ENCODE measurements around the gene HSPA1L. TPM values are rescaled to one million over a fixed set of nuclear protein-coding genes. Genes with fewer than 3 reads are reported as not detected.
"Not testable (repeated sequence)": the region's sequence is repeated elsewhere in the genome, so short reads cannot be mapped to it uniquely, and the experiment has no call there.

Gene HSPA1L
- total and polyA plus RNA-seq, 2 donors (not counting 1 experiment from before 2014, with no cell fraction given) = 0.74 to 3.1 TPM

- no peaks in the 10 kb centered on the region for H3K9me3 ChIP-seq (ENCODE audit: control insufficient read depth, insufficient read depth, low read depth, low read length)
- H3K9ac ChIP-seq (ENCODE audit: insufficient read depth, low read length) = peak within 1 kb of the TSS; percentile 85
- H4K20me1 ChIP-seq (ENCODE audit: control insufficient read depth, extremely low read depth, insufficient read depth, low read length) = no peaks in the 10 kb centered on the region
- H2AFZ ChIP-seq (ENCODE audit: low read length) = peak within 1 kb of the TSS; percentile 73
- TF ChIP-seq CTCF (conservative IDR thresholded peaks at IDR 0.05 in 1 of 2, IDR thresholded peaks at IDR 0.05 in 1 of 2; ENCODE audit: low read depth in 1 of 2, low read length in 2 of 2) (peak in 1 of 2 donors; percentile 1), EZH2 (IDR thresholded peaks at IDR 0.05; ENCODE audit: low read length, missing control alignments) (no peak)
- peaks cover 8% of the 10 kb centered on the region for H3K79me2 ChIP-seq (ENCODE audit: control insufficient read depth, insufficient read depth, low read length)
- H3K27ac ChIP-seq (ENCODE audit: insufficient read depth, low read length) = peak within 1 kb of the TSS; percentile 90
- DNase-seq (ENCODE audit: low read depth in 2 of 2) = peak; percentile 94 to 96
- no peaks in the 10 kb centered on the region for H3K4me1 ChIP-seq (ENCODE audit: control insufficient read depth, extremely low read depth, insufficient read depth, low read length)
- no peaks in the 10 kb centered on the region for H3K36me3 ChIP-seq (ENCODE audit: control insufficient read depth, insufficient read depth, low read length)
- H3K4me3 ChIP-seq (replicated peaks in 1 of 4; ENCODE audit: control extremely low read depth in 1 of 4, insufficient read depth in 1 of 4, low read depth in 3 of 4, low read length in 4 of 4) = peak within 1 kb of the TSS; percentile 73 to 84 (median 78)
- peak within 1 kb of the TSS; percentile 94 for H3K4me2 ChIP-seq (ENCODE audit: extremely low read depth, insufficient read depth, low read length)
- no peaks in the 10 kb centered on the region for H3K27me3 ChIP-seq (ENCODE audit: control insufficient read depth, insufficient read depth, low read length)
Measured at GRCh38 chr6:31806470-31807272, 8.4 kb downstream of the HSPA1L start, which contains the start of gene LSM2. LSM2 (minus strand) TSS chr6:31806966; CDS start chr6:31806757, 209 bp downstream.

DNA sequence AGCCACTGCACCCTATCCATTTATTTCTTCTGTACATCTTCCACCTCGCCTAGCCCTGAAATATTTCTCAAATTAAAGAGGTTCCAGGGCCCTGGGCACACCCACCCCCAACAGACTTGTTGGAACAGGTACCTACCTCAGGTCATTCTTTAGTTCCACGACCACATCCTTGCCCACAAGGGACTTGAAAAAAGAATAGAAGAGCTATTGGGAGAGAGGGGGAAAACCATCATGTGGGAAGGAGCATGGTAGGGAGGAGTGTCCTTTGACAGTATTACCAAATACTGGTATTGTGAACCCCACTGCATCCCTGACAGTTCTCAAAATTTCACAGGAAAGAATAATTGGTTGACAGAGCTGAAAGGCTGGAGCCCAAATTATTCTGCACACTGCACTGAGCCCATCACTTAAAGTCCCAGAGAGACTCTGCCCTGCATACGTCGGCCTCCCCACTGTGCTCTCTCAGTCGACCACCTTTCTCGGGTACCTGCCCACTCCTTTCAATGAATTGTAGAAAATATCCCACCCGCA is 9.1 kb downstream of the HSPA1L start:
- H3K4me1 ChIP-seq (ENCODE audit: control insufficient read depth, extremely low read depth, insufficient read depth, low read length) = no peaks in the 10 kb centered on the region
- H3K4me3 ChIP-seq (replicated peaks in 1 of 4; ENCODE audit: control extremely low read depth in 1 of 4, insufficient read depth in 1 of 4, low read depth in 3 of 4, low read length in 4 of 4) = peak overlapping the region; percentile 73 to 84 (median 78)
- H3K9me3 ChIP-seq (ENCODE audit: control insufficient read depth, insufficient read depth, low read depth, low read length) = no peaks in the 10 kb centered on the region
- no peaks in the 10 kb centered on the region for H3K27me3 ChIP-seq (ENCODE audit: control insufficient read depth, insufficient read depth, low read length)
- no peaks in the 10 kb centered on the region for H4K20me1 ChIP-seq (ENCODE audit: control insufficient read depth, extremely low read depth, insufficient read depth, low read length)
- H3K27ac ChIP-seq (ENCODE audit: insufficient read depth, low read length) = peak overlapping the region; percentile 90
- TF ChIP-seq EZH2 (IDR thresholded peaks at IDR 0.05; ENCODE audit: low read length, missing control alignments) (no peak), CTCF (conservative IDR thresholded peaks at IDR 0.05 in 1 of 2, IDR thresholded peaks at IDR 0.05 in 1 of 2; ENCODE audit: low read depth in 1 of 2, low read length in 2 of 2) (no peak)
- no peaks in the 10 kb centered on the region for H3K36me3 ChIP-seq (ENCODE audit: control insufficient read depth, insufficient read depth, low read length)
- H3K9ac ChIP-seq (ENCODE audit: insufficient read depth, low read length) = peak overlapping the region; percentile 85
- peak overlapping the region; percentile 73 for H2AFZ ChIP-seq (ENCODE audit: low read length)
- H3K4me2 ChIP-seq (ENCODE audit: extremely low read depth, insufficient read depth, low read length) = peak overlapping the region; percentile 94
- no peak for DNase-seq (ENCODE audit: low read depth in 2 of 2)
- H3K79me2 ChIP-seq (ENCODE audit: control insufficient read depth, insufficient read depth, low read length) = peaks cover 8% of the 10 kb centered on the region

DNA sequence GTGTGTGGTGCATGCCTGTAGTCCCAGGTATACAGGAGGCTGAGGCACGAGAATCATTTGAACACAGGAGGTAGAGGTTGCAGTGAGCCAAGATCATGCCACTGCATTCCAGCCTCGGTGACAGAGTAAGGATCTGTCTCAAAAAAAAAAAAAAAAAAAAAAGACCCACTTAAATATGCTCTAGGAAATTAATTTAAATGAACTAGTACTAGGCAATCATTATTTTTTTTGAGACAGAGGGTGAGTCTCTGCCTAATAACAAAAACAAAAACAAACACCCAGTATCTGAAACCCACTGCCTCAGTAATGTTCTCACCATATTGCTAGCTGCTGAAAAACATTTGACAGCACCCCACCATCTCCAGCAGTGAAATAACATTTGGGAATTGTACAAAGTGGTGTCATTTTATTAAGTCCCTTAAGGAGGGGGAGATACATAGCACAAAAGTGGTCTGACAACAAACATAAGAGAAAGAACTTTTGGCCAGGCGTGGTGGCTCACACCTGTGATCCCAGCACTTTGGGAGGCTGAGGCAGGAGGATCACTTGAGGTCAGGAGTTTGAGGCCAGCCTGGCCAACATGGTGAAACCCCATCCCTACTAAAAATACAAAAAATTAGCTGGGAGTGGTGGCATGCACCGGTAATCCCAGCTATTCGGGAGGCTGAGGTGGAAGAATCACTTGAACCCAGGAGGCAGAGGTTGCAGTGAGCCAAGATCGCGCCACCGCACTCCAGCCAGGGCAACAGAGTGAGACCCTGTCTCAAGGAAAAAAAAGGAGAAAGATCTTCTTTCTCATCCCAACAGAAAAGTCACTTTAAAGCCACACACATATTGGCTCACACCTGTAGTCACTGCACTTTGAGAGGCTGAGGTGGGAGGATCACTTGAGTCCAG is 13.8 kb downstream of the HSPA1L start:
- not testable (repeated sequence) for DNase-seq (ENCODE audit: low read depth in 2 of 2); H3K36me3 ChIP-seq (ENCODE audit: control insufficient read depth, insufficient read depth, low read length); H2AFZ ChIP-seq (ENCODE audit: low read length); H3K4me3 ChIP-seq (replicated peaks in 1 of 4; ENCODE audit: control extremely low read depth in 1 of 4, insufficient read depth in 1 of 4, low read depth in 3 of 4, low read length in 4 of 4); H3K4me1 ChIP-seq (ENCODE audit: control insufficient read depth, extremely low read depth, insufficient read depth, low read length); H3K79me2 ChIP-seq (ENCODE audit: control insufficient read depth, insufficient read depth, low read length); H3K27ac ChIP-seq (ENCODE audit: insufficient read depth, low read length); H3K9me3 ChIP-seq (ENCODE audit: control insufficient read depth, insufficient read depth, low read depth, low read length); H3K9ac ChIP-seq (ENCODE audit: insufficient read depth, low read length); H4K20me1 ChIP-seq (ENCODE audit: control insufficient read depth, extremely low read depth, insufficient read depth, low read length); H3K27me3 ChIP-seq (ENCODE audit: control insufficient read depth, insufficient read depth, low read length); H3K4me2 ChIP-seq (ENCODE audit: extremely low read depth, insufficient read depth, low read length)
